Naive thymus-derived CD4-positive, alpha-beta T cell (primary cell): ENCODE measurements around the gene PXMP4. TPM values are rescaled to one million over a fixed set of nuclear protein-coding genes. Genes with fewer than 3 reads are reported as not detected.

Experiments used
- ATAC-seq: fragments of 150-1000 bp; cut with Tn5 transposase; 2 replicates; pipeline ENCODE4 v1.10.0; 2021; ENCODE audit warnings: mild to moderate bottlenecking, moderate library complexity
- CTCF ChIA-PET: fragments of 350-600 bp; sonication (Branson Sonifier 250); formaldehyde crosslinking; loops from one replicate; lab custom pipeline; 2021; ENCODE audit warnings: antibody characterized with exemption; lab: Charles Lee
- POLR2A ChIA-PET: fragments of 350-600 bp; sonication (Branson Sonifier 250); formaldehyde crosslinking; loops from one replicate; lab custom pipeline; 2021; ENCODE audit warnings: antibody characterized with exemption, inconsistent platforms; lab: Charles Lee
- DNase-seq, 9 donors: peaks; one replicate each; pipeline versions ENCODE4 v3.0.0 to v3.0.0-alpha.2; 2020 to 2022; ENCODE audit warnings: mixed read lengths in 1 of 9
- H3K27ac ChIP-seq: one replicate; pipeline ENCODE4 v1.7.0; 2013; ENCODE audit warnings: mild to moderate bottlenecking, low read depth, low read length, moderate library complexity
- H3K27me3 ChIP-seq, 2 donors: one replicate each; pipeline ENCODE4 v1.7.0; 2013; ENCODE audit warnings: low read length in 2 of 2, mild to moderate bottlenecking in 2 of 2, moderate library complexity in 2 of 2; ENCODE audit not compliant: control insufficient read depth in 2 of 2, insufficient read depth in 2 of 2
- H3K36me3 ChIP-seq, 3 experiments: 1 replicate in 2 of 3; 2 replicates in 1 of 3; pipeline ENCODE4 v1.7.0; 2013; ENCODE audit warnings: low read length in 3 of 3, mild to moderate bottlenecking in 3 of 3, moderate library complexity in 1 of 3; ENCODE audit not compliant: insufficient read depth in 3 of 3, control insufficient read depth in 2 of 3
- H3K4me1 ChIP-seq, 2 donors: one replicate each; pipeline ENCODE4 v1.7.0; 2013; ENCODE audit warnings: low read length in 2 of 2, mild to moderate bottlenecking in 2 of 2, moderate library complexity in 1 of 2; ENCODE audit not compliant: control insufficient read depth in 2 of 2, insufficient read depth in 2 of 2
- H3K4me3 ChIP-seq: 2 replicates; pipeline ENCODE4 v1.7.0; 2013; ENCODE audit warnings: mild to moderate bottlenecking, low read length
- H3K9me3 ChIP-seq, 3 experiments: 1 replicate in 2 of 3; 2 replicates in 1 of 3; pipeline ENCODE4 v1.7.0; 2013; ENCODE audit warnings: low read length in 3 of 3; ENCODE audit not compliant: control insufficient read depth in 2 of 3
- H3K27ac Mint-ChIP-seq, 9 donors: one replicate each; pipeline ENCODE4 v1.8.0; 2020 to 2022; ENCODE audit warnings: mixed read lengths in 9 of 9, mild to moderate bottlenecking in 8 of 9, moderate library complexity in 5 of 9, inconsistent platforms in 2 of 9
- H3K27me3 Mint-ChIP-seq, 5 donors: one replicate each; pipeline ENCODE4 v1.8.0; 2021 to 2022; ENCODE audit warnings: mixed read lengths in 5 of 5, mild to moderate bottlenecking in 1 of 5
- H3K36me3 Mint-ChIP-seq, 5 donors: one replicate each; pipeline ENCODE4 v1.8.0; 2020 to 2022; ENCODE audit warnings: mixed read lengths in 5 of 5, mild to moderate bottlenecking in 3 of 5, inconsistent platforms in 1 of 5
- H3K4me1 Mint-ChIP-seq, 7 donors: one replicate each; pipeline ENCODE4 v1.8.0; 2020 to 2022; ENCODE audit warnings: mixed read lengths in 7 of 7, mild to moderate bottlenecking in 3 of 7, inconsistent platforms in 1 of 7
- H3K4me3 Mint-ChIP-seq, 10 donors: one replicate each; pipeline ENCODE4 v1.8.0; 2020 to 2022; ENCODE audit warnings: mild to moderate bottlenecking in 10 of 10, mixed read lengths in 10 of 10, moderate library complexity in 6 of 10, inconsistent platforms in 2 of 10
- H3K9me3 Mint-ChIP-seq, 11 donors: one replicate each; pipeline ENCODE4 v1.8.0; 2020 to 2022; ENCODE audit warnings: mixed read lengths in 11 of 11, mild to moderate bottlenecking in 4 of 11, inconsistent platforms in 1 of 11, moderate library complexity in 1 of 11
- intact Hi-C, 2 donors: fragments of 100-400 bp; cut with micrococcal nuclease; formaldehyde crosslinking; loops; one replicate each; pipeline ENCODE4 v1.15.1; 2023
- polyA plus RNA-seq, 2 donors: library from polyadenylated mRNA; unstranded; fragments of 300-500 nt; fragmentation: Illumina TruSeq; gene quantifications; one replicate each; pipeline ENCODE4 v1.2.3, GENCODE V29; 2021
- total RNA-seq, 6 experiments: library from RNA in 5 of 6; stranded (reverse) in 5 of 6; gene quantifications; 1 replicate in 5 of 6; 2 replicates in 1 of 6; pipeline ENCODE4 v1.2.3 and lab custom pipeline; 2021 to 2026

PXMP4 gene
- total and polyA plus RNA-seq, 7 experiments from 2014 or later: 4.5 to 18.7 (median 10.1) TPM

DNA sequence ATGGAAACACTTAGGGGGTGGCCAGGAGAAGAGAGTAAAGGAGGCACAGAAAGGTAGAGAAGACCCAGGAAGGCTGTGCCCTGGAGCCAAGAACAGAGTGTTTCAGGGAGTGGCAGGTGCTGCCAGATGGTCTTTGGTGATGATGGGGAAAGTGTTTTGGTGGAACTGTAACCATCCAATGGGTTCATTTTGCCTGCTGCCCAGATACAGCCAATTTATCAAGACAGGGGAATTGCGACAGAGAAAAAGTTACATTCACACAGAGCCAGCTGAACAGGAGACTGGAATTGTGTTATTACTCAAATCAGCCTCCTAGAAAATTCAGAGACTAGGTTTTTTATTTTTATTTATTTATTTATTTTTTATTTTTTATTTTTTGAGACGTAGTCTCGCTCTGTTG is 16.9 kb upstream of the PXMP4 start:
- no peaks in the 10 kb centered on the region for H3K27me3 ChIP-seq
- H3K4me3 ChIP-seq: no peak overlapping the region
- Mint-ChIP-seq H3K4me3 (no peak overlapping the region), H3K27ac (peak overlapping the region in 1 of 9 donors; percentile 77), H3K4me1 (peaks cover 16 to 34% (median 19%) of the 10 kb centered on the region in 7 donors), H3K27me3 (no peaks in the 10 kb centered on the region), H3K9me3 (peaks cover 5 to 23% (median 9%) of the 10 kb centered on the region in 11 donors), H3K36me3 (peaks cover 6 to 31% (median 21%) of the 10 kb centered on the region in 5 donors)
- POLR2A ChIA-PET: no interaction called here
- H3K4me1 ChIP-seq: peaks cover 0 to 14% of the 10 kb centered on the region in 2 donors
- CTCF ChIA-PET: no interaction called here
- DNase-seq: no peak
- no peak overlapping the region for H3K27ac ChIP-seq
- no peaks in the 10 kb centered on the region for H3K36me3 ChIP-seq
- peaks cover 0 to 9% (median 0%) of the 10 kb centered on the region in 3 experiments for H3K9me3 ChIP-seq
- no peak for ATAC-seq
- intact Hi-C loops: no loop called here

GRCh38 chr20:33733654-33734576 is 13.8 kb upstream of the PXMP4 start:
- Mint-ChIP-seq H3K4me1 (peaks cover 16 to 41% (median 25%) of the 10 kb centered on the region in 7 donors), H3K9me3 (peaks cover 5 to 23% (median 10%) of the 10 kb centered on the region in 11 donors), H3K36me3 (peaks cover 6 to 25% (median 16%) of the 10 kb centered on the region in 5 donors), H3K27me3 (peaks cover 0 to 3% (median 0%) of the 10 kb centered on the region in 5 donors), H3K4me3 (peak overlapping the region; percentile 46 to 95 (median 82)), H3K27ac (peak overlapping the region; percentile 16 to 90 (median 72))
- H3K4me3 ChIP-seq: no peak overlapping the region
- no peak overlapping the region for H3K27ac ChIP-seq
- DNase-seq (no peak), ATAC-seq (no peak)
- CTCF ChIA-PET: interaction anchor here (1.1 to 1.2 kb wide), 2 partner anchors 18 to 55 kb away, joined by 3 read pairs; no protein-coding TSS in a partner anchor
- no peaks in the 10 kb centered on the region for H3K27me3 ChIP-seq
- H3K4me1 ChIP-seq: peaks cover 3 to 18% of the 10 kb centered on the region in 2 donors
- no peaks in the 10 kb centered on the region for H3K36me3 ChIP-seq
- intact Hi-C loops: loop anchor here (2.0 to 5.0 kb wide), 5 partner anchors 55 to 825 kb away; partner anchors contain the start of genes EIF2S2 (in 2 of the 2), C20orf144 (in 1 of the 2), MAP1LC3A (in 1 of the 2) and SNTA1 (in 1 of the 2)
- peaks cover 0 to 9% (median 0%) of the 10 kb centered on the region in 3 experiments for H3K9me3 ChIP-seq
- POLR2A ChIA-PET: interaction anchor here (0.6 to 2.7 kb wide), 6 partner anchors 14 to 1938 kb away, joined by 3 to 36 read pairs (median 6); partner anchors contain the start of genes ACTL10, CBFA2T2 and PXMP4

DNA sequence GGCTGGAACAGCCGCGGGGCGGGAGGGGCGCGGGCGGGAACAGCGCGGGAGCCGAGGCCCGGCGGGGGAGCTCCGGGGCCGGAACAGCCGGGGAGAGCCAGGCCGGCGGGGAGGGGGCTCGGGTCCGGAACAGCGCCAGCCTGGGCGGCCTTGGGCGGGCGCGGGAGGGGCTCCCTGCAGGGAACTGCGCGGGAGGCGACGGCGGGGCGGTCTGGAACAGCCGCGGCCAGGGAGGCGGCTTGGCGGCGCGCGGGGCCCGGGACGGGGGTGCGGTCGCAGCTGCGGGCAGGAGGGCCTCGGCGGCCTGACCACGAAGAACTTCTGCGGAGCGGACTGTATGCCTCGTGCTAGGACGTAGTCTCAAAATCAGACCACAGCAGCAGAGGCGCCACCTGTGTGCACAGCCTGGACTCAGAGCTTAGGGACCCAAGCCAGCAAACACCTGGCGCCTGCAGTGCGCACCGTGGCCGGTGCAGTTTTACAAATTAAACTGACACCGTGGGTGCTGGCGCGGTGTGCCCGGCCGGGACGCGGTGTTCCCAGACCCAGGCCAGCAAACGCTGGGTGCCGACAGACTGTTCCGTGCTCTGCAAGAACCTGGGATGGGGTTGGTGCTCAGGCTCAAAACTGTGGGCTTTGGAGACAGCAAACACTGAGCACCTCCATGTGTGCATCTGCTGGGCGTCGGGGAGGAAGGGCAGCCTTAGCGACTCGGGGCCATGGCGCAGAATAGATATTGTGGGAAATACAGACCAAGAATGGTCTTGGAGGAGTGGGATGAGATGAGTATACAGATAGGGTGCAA is 12.3 kb upstream of the PXMP4 start:
- H3K4me1 ChIP-seq: peaks cover 3 to 18% of the 10 kb centered on the region in 2 donors

GRCh38 chr20:33731693-33732165 is 11.6 kb upstream of the PXMP4 start, which contains the start of gene ZNF341:
Gene ZNF341 (plus strand): TSS chr20:33731996. CDS start chr20:33732022, 26 bp downstream.
- Mint-ChIP-seq H3K27ac (peak within 1 kb of the TSS; percentile 90 to 98 (median 97)), H3K36me3 (peaks cover 2 to 14% (median 7%) of the 10 kb centered on the region in 5 donors), H3K4me3 (peak within 1 kb of the TSS; percentile 82 to 97 (median 90)), H3K9me3 (peaks cover 2 to 13% (median 4%) of the 10 kb centered on the region in 11 donors), H3K27me3 (peaks cover 0 to 3% (median 0%) of the 10 kb centered on the region in 5 donors), H3K4me1 (peaks cover 12 to 36% (median 20%) of the 10 kb centered on the region in 7 donors)
- POLR2A ChIA-PET: interaction anchor here (0.6 to 2.7 kb wide), 12 partner anchors 11 to 381 kb away, joined by 3 to 36 read pairs (median 7); partner anchors contain the start of genes ACTL10, C20orf144, CBFA2T2 and CHMP4B
- ATAC-seq (peak; percentile 92), DNase-seq (peak in 7 of 9 donors; percentile 84 to 92 (median 88))
- H3K4me1 ChIP-seq: peaks cover 3 to 18% of the 10 kb centered on the region in 2 donors
- peak within 1 kb of the TSS; percentile 75 for H3K27ac ChIP-seq
- no peaks in the 10 kb centered on the region for H3K36me3 ChIP-seq
- intact Hi-C loops: loop anchor here (1.0 to 5.0 kb wide), 14 partner anchors 11 to 827 kb away; partner anchors contain the start of genes CHMP4B (in 2 of the 2), E2F1 (in 2 of the 2), EIF2S2 (in 2 of the 2) and PXMP4 (in 2 of the 2)
- CTCF ChIA-PET: interaction anchor here (0.9 to 1.3 kb wide), 3 partner anchors 52 to 127 kb away, joined by 3 read pairs; no protein-coding TSS in a partner anchor
- peak within 1 kb of the TSS; percentile 84 for H3K4me3 ChIP-seq
- H3K9me3 ChIP-seq: peaks cover 0 to 7% (median 0%) of the 10 kb centered on the region in 3 experiments
- H3K27me3 ChIP-seq: no peaks in the 10 kb centered on the region

More for the DNA sequence above, 12.3 kb upstream of the PXMP4 start:
- no peaks in the 10 kb centered on the region for H3K27me3 ChIP-seq
- Mint-ChIP-seq H3K27me3 (peaks cover 0 to 3% (median 0%) of the 10 kb centered on the region in 5 donors), H3K36me3 (peaks cover 6 to 17% (median 11%) of the 10 kb centered on the region in 5 donors), H3K9me3 (peaks cover 5 to 20% (median 7%) of the 10 kb centered on the region in 11 donors), H3K27ac (peak overlapping the region; percentile 65 to 98 (median 90)), H3K4me3 (peak overlapping the region; percentile 82 to 97 (median 90)), H3K4me1 (peaks cover 12 to 36% (median 22%) of the 10 kb centered on the region in 7 donors)
- peak overlapping the region; percentile 75 for H3K27ac ChIP-seq
- intact Hi-C loops: loop anchor here (1.0 to 5.0 kb wide), 13 partner anchors 12 to 826 kb away; partner anchors contain the start of genes CHMP4B (in 2 of the 2), E2F1 (in 2 of the 2), EIF2S2 (in 2 of the 2) and RALY (in 2 of the 2)
- CTCF ChIA-PET: interaction anchor here (0.9 to 1.3 kb wide), 4 partner anchors 20 to 126 kb away, joined by 3 read pairs; no protein-coding TSS in a partner anchor
- DNase-seq (peak in 4 of 9 donors; percentile 74 to 89 (median 88)), ATAC-seq (peak; percentile 59)
- H3K4me3 ChIP-seq: peak overlapping the region; percentile 84
- H3K9me3 ChIP-seq: peaks cover 0 to 9% (median 0%) of the 10 kb centered on the region in 3 experiments
- no peaks in the 10 kb centered on the region for H3K36me3 ChIP-seq
- POLR2A ChIA-PET: interaction anchor here (0.6 to 2.7 kb wide), 16 partner anchors 12 to 1438 kb away, joined by 3 to 36 read pairs (median 6); partner anchors contain the start of genes ACTL10, C20orf144, CBFA2T2 and CHMP4B

- peak overlapping the region; percentile 82 to 97 (median 84) for H3K4me3 Mint-ChIP-seq
- H3K36me3 ChIP-seq: no peaks in the 10 kb centered on the region
- intact Hi-C loops: loop anchor here (1.0 to 5.0 kb wide), 5 partner anchors 11 to 381 kb away; partner anchors contain the start of genes EIF2S2 (in 2 of the 2), C20orf144 (in 1 of the 2), PXMP4 (in 1 of the 2) and SNTA1 (in 1 of the 2)
- no peak for ATAC-seq
- peaks cover 0 to 3% (median 0%) of the 10 kb centered on the region in 5 donors for H3K27me3 Mint-ChIP-seq
- ChIA-PET CTCF (no interaction called here), POLR2A (interaction anchor here (0.6 to 2.7 kb wide), 5 partner anchors 11 to 68 kb away, joined by 3 to 36 read pairs (median 14); partner anchors contain the start of genes ACTL10, C20orf144 and PXMP4)
- peaks cover 12 to 36% (median 20%) of the 10 kb centered on the region in 7 donors for H3K4me1 Mint-ChIP-seq
- no peak for DNase-seq
- H3K27me3 ChIP-seq: no peaks in the 10 kb centered on the region
- peak overlapping the region; percentile 62 for H3K4me3 ChIP-seq
- peak overlapping the region; percentile 69 for H3K27ac ChIP-seq
- peaks cover 3 to 18% of the 10 kb centered on the region in 2 donors for H3K4me1 ChIP-seq
- peaks cover 0 to under 1% (median 0%) of the 10 kb centered on the region in 3 experiments for H3K9me3 ChIP-seq
- peaks cover 0 to 7% (median 2%) of the 10 kb centered on the region in 11 donors for H3K9me3 Mint-ChIP-seq
- peak overlapping the region; percentile 86 to 98 (median 97) for H3K27ac Mint-ChIP-seq
- H3K36me3 Mint-ChIP-seq: peaks cover 0 to 7% (median 2%) of the 10 kb centered on the region in 5 donors
Observed at GRCh38 chr20:33730946-33731692, 11.0 kb upstream of the PXMP4 start.
